GM19438 (cell line): ENCODE measurements around the gene TSPYL4.

ENCODE experiments used
- ATAC-seq: cut with Tn5 transposase; IDR thresholded peaks from one replicate; pipeline ENCODE4 v1.9.1; 2021; ENCODE audit warnings: low read depth; ENCODE audit not compliant: unreplicated experiment

TSPYL4 gene

DNA sequence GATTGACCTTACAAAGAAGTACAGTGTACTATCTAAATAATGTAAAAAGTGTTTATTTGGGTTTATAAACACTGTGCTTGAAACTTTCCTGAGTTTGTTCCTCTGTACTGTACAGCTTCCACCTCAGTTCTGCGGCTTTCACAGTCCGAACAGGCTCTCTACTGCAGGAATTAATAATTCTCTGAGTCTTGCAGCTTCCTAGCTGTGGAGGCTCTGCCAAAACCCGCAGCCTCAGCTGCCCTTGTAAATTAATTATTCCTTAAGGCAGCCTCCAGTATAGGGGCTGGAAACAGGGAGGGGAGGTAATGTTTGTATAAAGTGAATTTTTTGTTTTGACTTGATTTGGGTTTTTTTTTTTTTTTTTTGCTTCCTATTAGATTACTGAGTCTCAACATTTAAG is 19.2 kb downstream of the TSPYL4 start:
- no peak for ATAC-seq

DNA sequence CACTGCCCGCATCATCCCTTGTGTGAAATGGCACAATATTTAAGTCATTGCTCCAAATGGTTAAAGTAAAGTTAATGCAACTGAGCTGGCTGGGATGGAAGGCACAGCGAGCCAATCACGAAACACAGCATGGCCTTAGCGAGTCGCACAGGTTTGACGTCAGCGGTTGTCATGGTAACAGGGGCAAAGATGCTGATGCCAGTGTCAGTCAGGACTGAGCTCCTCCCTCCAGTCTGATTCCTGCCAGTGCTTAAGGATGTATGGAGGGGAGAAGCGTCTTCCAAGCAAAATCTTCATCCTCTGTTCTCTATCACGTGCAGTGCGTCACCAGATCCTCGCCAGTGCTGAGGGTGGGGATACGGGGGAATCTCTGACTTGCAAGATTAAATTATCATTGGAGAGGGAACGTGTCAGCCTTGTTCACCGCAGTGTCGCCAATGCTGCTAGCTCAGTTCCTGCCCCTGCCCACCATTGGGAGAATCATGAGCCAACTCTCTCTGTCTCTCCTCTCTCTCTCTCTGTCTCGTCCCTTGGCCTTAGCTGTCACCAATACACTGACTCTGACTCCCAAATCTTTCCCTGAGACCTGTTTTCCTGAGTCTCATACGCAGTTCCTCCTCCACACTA is 24.5 kb downstream of the TSPYL4 start:
- no peak for ATAC-seq

DNA sequence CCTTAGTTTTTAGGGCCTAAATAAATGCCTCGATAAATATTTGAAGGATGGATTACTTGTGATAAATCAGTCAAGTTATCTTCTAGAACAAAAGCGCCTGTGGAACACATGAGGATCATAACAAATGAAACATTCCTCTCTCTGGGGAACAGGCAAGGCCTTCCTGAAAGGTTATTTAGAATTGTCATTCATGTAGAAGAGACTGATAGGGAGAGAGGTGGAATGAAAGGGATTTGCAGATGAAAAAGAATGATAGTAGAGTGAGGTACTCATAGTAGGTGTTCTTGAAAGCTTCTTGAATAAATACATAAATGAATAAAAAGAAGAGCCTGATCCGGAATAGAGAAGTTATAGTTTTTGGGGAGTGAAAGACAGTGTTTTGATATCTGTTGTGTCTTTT is 30.5 kb downstream of the TSPYL4 start:
- ATAC-seq: no peak

DNA sequence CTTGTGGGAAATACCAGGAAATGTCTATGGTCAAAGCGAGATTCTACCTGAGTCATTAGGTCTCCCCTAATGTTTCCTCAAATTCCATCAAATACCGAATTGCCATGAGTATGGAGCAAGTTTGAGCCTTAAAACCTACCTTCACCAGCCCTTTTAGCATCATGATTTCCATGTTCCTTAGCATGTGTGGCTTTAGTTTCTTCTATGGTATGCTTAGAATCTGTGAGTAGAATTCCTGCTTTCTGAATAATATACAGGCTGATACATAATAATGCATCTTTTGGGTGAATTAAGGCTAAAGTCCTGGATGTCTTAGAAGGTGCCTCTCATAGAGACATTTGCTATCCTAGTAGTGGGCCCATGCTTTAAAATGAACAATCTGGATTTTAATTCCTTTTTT is 32.0 kb downstream of the TSPYL4 start:
- ATAC-seq: no peak

DNA sequence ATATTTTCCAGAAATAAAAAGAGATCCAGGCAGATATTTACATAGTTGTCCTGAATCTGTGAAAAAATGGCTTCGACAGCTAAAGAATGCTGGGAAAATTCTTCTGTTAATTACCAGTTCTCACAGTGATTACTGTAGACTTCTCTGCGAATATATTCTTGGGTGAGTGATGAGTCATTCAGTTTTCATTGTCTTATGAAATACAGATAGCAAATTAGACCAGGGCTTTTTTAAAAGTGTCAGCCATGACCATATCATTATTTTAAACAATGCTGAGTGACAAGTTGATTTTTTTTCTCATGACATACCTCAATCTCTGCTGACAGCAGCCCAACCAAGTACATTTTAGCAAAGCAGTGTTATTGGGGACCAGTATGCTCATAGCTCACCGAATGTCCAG is 32.8 kb downstream of the TSPYL4 start:
- no peak for ATAC-seq

DNA sequence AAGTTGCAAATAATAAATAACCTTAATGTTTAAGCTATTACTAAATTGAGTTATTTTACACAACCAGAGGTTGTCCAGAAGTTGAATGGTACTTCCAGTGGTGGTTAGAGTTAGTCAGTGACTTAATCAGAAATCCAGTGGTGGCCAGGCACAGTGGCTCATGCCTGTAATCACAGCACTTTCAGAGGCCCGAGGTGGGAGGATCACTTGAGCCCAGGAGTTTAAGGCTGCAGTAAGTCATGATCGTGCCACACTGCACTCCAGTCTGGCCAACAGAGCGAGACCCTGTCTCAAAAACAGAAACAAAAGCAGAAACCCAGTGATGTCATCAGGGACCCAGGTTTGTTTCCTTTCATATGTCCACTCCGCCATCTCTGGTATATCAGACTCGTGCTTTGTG is 35.0 kb downstream of the TSPYL4 start:
- no peak for ATAC-seq

DNA sequence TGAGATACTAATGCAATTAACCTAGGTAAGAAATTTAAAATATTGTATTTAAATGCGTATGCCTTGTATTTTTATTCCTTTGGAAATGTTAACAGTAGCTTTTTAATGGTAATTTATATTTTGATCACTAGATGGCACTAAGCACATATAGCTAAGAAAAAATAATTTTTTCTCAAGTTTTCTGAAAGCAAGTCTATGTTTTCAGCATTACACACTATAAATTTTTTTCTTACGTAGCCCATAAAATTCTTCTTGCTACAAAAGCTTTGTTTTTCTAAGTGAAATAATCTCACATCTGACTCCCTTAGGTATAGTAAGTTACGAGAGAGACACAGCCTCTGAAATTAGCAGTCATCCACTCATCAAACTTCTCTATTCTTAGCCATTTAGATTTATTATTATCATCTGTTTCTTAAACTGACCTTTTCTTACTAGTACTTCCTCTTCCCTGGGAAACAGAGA is 35.7 kb downstream of the TSPYL4 start:
- ATAC-seq: no peak

DNA sequence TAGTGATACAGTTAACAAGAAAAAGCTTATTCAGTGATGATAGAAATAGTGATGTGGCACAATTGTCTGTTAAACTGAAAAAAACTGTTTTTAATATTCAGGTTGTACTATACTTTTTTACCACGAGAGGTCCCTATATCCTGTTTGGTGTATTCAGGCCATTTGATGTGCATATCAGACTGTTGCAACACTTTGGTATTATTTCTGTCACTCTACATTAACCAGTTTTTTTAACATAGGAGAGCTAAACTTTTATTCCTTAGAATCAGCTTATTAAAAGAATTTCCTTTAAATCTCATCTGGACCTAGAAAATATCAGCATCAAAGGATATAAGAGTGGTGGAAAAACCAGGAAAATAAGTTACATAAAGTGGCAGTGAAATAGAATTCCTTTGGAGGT is 36.8 kb downstream of the TSPYL4 start:
- no peak for ATAC-seq

DNA sequence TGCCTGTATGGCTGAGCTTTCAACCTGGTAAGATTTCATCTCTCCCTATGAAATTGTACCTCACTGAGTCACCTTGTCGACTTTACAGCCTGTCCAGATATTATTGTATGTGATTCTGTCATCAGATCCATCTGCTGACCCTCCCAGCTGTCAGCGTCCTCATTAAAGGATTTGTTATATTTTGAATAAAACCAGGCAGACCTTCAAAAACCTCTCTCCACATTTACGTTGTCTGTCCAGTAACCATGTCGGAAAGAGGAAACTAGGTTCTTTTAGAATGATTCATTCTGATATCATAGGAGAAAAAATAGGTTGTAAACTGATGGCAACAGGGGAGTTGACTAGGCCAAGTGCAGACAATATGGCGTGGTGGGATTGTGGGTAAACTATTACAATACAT is 38.5 kb downstream of the TSPYL4 start:
- no peak for ATAC-seq

DNA sequence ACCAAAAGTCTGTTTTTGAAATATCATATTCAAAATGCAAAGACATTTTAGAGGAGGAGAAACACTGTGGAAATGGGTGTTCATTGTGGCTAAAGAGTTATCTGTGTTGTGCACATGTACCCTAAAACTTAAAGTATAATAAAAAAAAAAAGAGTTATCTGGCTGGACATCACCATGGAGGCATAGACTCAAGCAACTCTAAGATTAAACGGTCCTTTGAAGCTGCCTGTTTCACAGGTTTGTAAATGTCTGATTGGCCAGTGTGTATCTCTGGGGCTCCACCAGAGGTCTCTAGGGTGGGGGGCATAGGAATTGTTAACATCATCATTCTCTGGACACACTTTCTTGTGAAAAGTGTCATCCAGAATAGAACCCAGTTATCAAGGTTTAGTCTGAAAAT is 39.2 kb downstream of the TSPYL4 start:
- ATAC-seq: no peak

DNA sequence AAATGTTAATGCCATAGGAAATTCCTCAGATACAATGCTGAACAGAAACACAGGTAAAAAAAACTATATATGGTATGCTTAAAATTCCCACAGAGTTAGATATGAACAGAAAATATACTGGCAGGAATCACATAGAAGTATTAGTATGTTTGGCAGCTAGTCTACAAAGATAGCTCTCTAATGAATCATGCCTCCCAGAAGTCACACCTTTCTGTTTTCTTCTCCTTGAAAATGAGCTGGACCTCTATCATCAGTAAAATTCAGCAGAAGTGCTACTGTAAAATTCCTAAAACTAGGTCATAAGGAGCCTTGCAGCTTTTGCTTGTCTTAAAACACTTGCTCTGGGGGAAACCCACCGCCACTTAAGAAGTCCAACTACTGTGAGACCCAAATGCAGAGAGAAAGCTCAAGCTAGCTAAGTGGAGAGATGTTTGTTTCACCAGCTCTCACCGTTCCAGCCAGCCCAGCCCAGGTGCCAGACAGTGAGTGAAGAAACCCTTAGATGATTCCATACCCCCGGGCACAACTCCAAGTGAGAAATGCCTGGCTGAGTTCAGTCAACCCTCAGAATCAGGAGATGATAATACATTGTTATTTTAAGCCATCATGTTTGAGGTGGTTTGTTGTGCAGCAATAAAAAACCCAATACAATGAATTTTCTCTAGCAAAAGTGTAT is 43.0 kb downstream of the TSPYL4 start:
- no peak for ATAC-seq

DNA sequence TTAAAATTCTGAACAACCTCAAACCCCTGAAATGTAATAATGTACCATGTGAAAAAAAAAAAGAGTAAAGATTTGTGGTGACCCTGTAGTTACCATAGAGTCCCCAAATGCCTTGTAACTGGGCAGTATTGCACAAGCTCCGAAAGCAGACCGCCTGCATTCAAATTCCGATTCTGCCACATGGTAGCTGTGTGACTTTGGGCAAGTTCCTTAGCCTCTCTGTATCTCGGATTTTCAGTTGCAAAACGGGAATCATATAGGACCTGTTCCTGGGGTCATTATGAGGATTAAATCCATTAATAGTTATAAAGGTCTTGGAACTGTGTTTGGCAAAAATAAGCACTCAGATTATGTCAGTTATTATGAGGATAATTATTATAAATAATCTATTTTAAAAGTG is 43.6 kb downstream of the TSPYL4 start:
- ATAC-seq: no peak

DNA sequence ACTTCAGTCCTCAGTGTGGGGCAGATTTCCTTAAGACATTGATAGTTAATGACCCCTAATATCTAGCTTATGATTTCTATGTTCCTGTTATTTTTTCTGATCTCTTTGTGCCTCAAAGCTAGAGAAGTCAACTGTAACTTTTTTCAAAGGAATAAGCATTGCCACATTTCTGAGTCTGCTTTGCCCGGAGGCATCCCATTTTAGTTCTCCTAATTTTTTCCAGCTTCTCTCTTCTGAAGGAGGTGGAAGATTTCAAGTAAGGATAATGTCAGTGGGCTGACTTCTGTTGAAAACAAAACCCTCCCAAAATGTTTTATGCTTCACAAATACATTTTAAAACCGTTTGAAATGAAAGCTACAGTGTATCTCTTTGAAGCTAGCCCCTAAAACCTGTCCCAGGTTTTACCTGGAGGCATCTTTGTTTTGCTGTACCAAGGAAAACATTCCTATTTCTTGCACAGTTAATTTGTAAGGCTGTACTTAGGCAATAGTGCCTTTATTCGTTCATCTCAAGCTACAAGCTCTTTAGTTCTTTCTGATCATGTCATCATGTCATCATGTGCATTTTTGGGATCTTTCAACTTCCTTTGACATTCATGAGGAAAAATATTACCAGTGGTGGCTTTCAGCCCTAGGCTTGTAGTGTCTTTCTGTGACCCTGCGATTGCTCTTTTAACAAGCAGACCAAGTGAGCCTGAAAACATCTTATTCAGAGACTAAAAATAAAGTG is 45.7 kb downstream of the TSPYL4 start:
- no peak for ATAC-seq

DNA sequence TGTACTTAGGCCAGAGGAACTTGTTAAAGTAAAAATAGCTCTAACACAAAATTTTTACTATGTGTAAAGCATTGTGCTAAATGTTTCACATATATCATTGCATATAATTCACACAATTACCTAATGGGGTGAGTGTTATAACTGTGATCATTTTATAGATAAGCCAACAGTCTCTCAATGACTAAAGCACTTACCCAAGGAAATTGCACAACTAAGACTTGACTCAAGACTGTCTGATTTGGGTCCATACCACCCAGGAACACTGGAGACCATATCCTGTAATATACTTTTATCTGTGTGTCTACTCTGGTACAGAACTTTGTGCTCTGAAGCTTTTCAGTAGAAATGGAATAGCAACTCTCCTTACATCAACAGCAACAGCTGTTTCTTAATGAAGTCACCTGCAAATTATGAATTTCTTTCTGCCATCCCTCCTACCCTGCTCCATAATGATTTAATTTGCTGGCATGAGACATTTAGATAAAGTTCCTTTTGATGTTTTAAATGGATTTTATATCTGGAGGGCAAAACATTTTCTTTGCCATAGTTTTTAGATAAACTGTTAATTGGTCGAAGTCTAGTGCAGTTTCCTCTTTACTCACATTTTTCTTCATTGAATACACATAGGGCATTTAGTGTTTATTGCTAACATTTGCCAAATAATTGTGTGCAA is 47.5 kb downstream of the TSPYL4 start:
- ATAC-seq: no peak

DNA sequence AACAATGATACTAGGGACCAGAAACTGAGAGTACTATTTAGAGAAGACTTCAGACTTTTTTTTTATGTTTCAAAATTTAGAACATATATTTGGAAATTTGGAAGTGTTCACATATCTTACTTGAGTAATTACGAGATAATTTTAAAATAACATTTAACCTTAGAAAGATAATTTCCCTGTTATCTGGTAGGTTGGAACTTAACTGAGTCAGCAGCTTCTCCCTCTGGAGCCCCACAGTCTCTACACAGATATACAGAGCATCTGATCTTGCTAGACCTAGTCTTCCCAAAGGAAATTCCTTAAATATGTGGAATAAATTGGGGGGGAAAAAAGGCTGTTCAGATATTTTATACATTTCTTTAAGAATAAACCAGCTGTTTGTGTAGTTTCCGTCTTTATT is 48.6 kb downstream of the TSPYL4 start:
- no peak for ATAC-seq

DNA sequence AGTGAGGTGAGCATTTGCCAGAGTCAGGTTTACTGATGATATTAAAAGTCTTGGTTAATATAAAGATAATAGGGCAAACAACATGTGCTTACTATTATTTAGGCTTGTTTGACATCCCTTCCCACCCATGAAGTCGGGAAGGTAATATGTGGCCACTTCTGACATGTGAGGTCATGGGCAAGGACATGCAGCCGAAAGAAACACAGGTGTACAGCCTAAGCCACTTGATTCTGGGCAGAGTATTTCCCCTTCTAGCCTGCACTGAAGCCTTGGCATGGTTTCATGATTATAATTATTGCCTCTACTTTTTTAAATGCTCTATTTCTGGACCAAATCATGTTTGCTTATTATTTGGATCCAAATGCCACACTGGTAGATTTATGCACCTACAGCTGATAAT is 52.3 kb downstream of the TSPYL4 start:
- no peak for ATAC-seq

DNA sequence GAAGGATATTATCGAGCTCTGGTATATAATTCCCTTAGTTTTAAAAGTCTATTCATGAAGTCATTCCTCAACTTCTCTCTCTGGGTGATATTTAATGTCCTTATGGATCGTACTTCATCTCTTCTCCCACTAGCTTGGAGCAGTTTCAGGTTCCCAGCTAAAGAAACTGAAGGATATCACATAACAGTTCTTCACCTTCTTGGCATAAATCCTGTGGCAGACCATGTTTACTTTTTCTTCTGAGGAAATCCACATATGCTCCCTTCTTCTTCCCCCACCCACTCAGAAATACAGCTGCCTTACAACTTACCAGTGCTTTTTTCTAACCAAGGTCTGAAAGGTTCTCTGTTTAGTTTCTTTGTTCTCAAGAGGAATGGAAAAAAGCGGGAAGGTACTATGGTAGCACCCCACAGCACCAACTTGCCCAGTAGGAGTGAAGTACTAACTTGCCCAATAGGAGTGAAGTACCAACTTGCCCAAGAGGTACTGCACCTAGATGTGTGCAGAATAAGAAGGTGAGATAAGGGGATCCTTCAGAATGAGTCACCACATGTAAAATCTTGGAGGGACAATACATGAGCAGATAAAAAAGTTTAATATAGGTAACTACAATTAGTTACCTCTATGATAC is 53.1 kb downstream of the TSPYL4 start:
- no peak for ATAC-seq
